Neuronal stem cell (in vitro differentiated cells): ENCODE data around the gene TENT4B.
A peak's percentile ranks its signal among the peaks of the same experiment; 100 is the strongest.

Experiments used
- DNase-seq: peaks from one replicate; pipeline ENCODE4 v3.0.0-alpha.2; 2013; ENCODE audit warnings: low spot score
- H2AFZ ChIP-seq: one replicate; pipeline ENCODE4 v1.6.1; 2013; ENCODE audit warnings: mild to moderate bottlenecking, low read length, inconsistent platforms
- H2AK5ac ChIP-seq: 2 replicates; pipeline ENCODE4 v1.6.1; 2013; ENCODE audit warnings: low read depth, mild to moderate bottlenecking, inconsistent platforms, low read length, moderate library complexity, mixed read lengths
- H2BK120ac ChIP-seq: 2 replicates; pipeline ENCODE4 v1.6.1; 2013; ENCODE audit warnings: low read depth, mild to moderate bottlenecking, inconsistent platforms, low read length, moderate library complexity, mixed read lengths
- H2BK12ac ChIP-seq: one replicate; pipeline ENCODE4 v1.6.1; 2013; ENCODE audit warnings: low read length, inconsistent platforms
- H2BK15ac ChIP-seq: 2 replicates; pipeline ENCODE4 v1.6.1; 2013; ENCODE audit warnings: mild to moderate bottlenecking, low read length, inconsistent platforms, mixed read lengths
- H2BK5ac ChIP-seq: one replicate; pipeline ENCODE4 v1.6.1; 2013; ENCODE audit warnings: inconsistent platforms, mild to moderate bottlenecking, low read length, moderate library complexity
- H3K14ac ChIP-seq: one replicate; pipeline ENCODE4 v1.6.1; 2013; ENCODE audit warnings: low read length, inconsistent platforms
- H3K18ac ChIP-seq: 2 replicates; pipeline ENCODE4 v1.6.1; 2013; ENCODE audit warnings: low read length, inconsistent platforms
- H3K23ac ChIP-seq: 2 replicates; pipeline ENCODE4 v1.6.1; 2013; ENCODE audit warnings: low read depth, mild to moderate bottlenecking, mixed read lengths, low read length, inconsistent platforms; ENCODE audit not compliant: poor library complexity
- H3K27ac ChIP-seq: replicated peaks from 3 replicates; pipeline ENCODE4 v1.5.1; 2013; ENCODE audit warnings: low read length, inconsistent platforms
- H3K27me3 ChIP-seq, 3 experiments: 2 replicates each; pipeline ENCODE4 v1.6.1; 2013; ENCODE audit warnings: low read length in 3 of 3, mild to moderate bottlenecking in 2 of 3, inconsistent platforms in 1 of 3, low read depth in 1 of 3, mixed read lengths in 1 of 3, moderate library complexity in 1 of 3; ENCODE audit not compliant: control insufficient read depth in 3 of 3, insufficient read depth in 3 of 3
- H3K36me3 ChIP-seq, 2 donors: replicated peaks in 1 of 2; 2 replicates each; pipeline ENCODE4 v1.6.1; 2013; ENCODE audit warnings: low read length in 2 of 2; ENCODE audit not compliant: control insufficient read depth in 2 of 2, insufficient read depth in 2 of 2
- H3K4ac ChIP-seq: 2 replicates; pipeline ENCODE4 v1.6.1; 2013; ENCODE audit warnings: inconsistent platforms, mild to moderate bottlenecking, low read length, moderate library complexity
- H3K4me1 ChIP-seq, 2 donors: 1 replicate in 1 of 2; 2 replicates in 1 of 2; pipeline ENCODE4 v1.6.1; 2013; ENCODE audit warnings: low read length in 2 of 2, low read depth in 1 of 2; ENCODE audit not compliant: control insufficient read depth in 2 of 2, insufficient read depth in 1 of 2
- H3K4me2 ChIP-seq: one replicate; pipeline ENCODE4 v1.6.1; 2013; ENCODE audit warnings: mild to moderate bottlenecking, low read length, inconsistent platforms; ENCODE audit not compliant: insufficient read depth, poor library complexity, severe bottlenecking
- H3K4me3 ChIP-seq, 2 donors: 2 replicates each; pipeline ENCODE4 v1.5.1; 2013; ENCODE audit warnings: low read length in 2 of 2, mild to moderate bottlenecking in 2 of 2, inconsistent platforms in 1 of 2, moderate library complexity in 1 of 2
- H3K79me1 ChIP-seq: one replicate; pipeline ENCODE4 v1.6.1; 2013; ENCODE audit warnings: low read depth, mild to moderate bottlenecking, inconsistent platforms, low read length, moderate library complexity
- H3K9ac ChIP-seq: one replicate; pipeline ENCODE4 v1.6.1; 2013; ENCODE audit warnings: mild to moderate bottlenecking, low read depth, low read length, inconsistent platforms; ENCODE audit not compliant: poor library complexity
- H3K9me3 ChIP-seq, 2 donors: replicated peaks in 1 of 2; 2 replicates each; pipeline versions ENCODE3 to v1.6.1; 2013; ENCODE audit warnings: low read length in 2 of 2, mild to moderate bottlenecking in 2 of 2, inconsistent platforms in 1 of 2, low read depth in 1 of 2, mixed read lengths in 1 of 2, moderate library complexity in 1 of 2; ENCODE audit not compliant: control insufficient read depth in 2 of 2, insufficient read depth in 1 of 2
- H4K8ac ChIP-seq: one replicate; pipeline ENCODE4 v1.6.1; 2013; ENCODE audit warnings: low read depth, mild to moderate bottlenecking, inconsistent platforms, low read length, moderate library complexity
- H4K91ac ChIP-seq: one replicate; pipeline ENCODE4 v1.6.1; 2013; ENCODE audit warnings: low read length, low read depth, mild to moderate bottlenecking, inconsistent platforms; ENCODE audit not compliant: poor library complexity
- WGBS, 2 donors: extraction: QIAGEN DNeasy Blood & Tissue Kit; methylation state at CpG; one replicate each; pipeline ENCODE4 v1.1.7; 2013; ENCODE audit warnings: missing lambda C conversion rate in 2 of 2, mixed read lengths in 1 of 2; ENCODE audit not compliant: insufficient read length in 2 of 2, insufficient replicate concordance in 1 of 2; ENCODE audit errors: extremely low coverage in 2 of 2; 5-methylcytosine and 5-hydroxymethylcytosine counted together

The TENT4B gene

GRCh38 chr16:50245417-50246298, 92.6 kb downstream of the TENT4B start:
- H3K18ac ChIP-seq: peak overlapping the region; percentile 84
- H2AK5ac ChIP-seq: peak overlapping the region; percentile 32
- H3K23ac ChIP-seq: no peak overlapping the region
- H2BK5ac ChIP-seq: peak overlapping the region; percentile 56
- peak overlapping the region; percentile 90 for H3K4me2 ChIP-seq
- DNase-seq: no peak
- H3K9me3 ChIP-seq: peaks cover 0 to 3% of the 10 kb centered on the region in 2 donors
- no peak overlapping the region for H4K91ac ChIP-seq
- no peaks in the 10 kb centered on the region for H3K79me1 ChIP-seq
- no peak overlapping the region for H2BK15ac ChIP-seq
- no CpG with 5 or more reads among the region's 74 CpGs for WGBS, 2 donors
- peaks cover 4 to 52% (median 28%) of the 10 kb centered on the region in 3 experiments for H3K27me3 ChIP-seq
- peak overlapping the region; percentile 67 for H3K9ac ChIP-seq
- H4K8ac ChIP-seq: no peak overlapping the region
- H3K4me1 ChIP-seq: peaks cover 6 to 7% of the 10 kb centered on the region in 2 donors
- no peaks in the 10 kb centered on the region for H3K36me3 ChIP-seq
- H3K4ac ChIP-seq: no peak overlapping the region
- H3K4me3 ChIP-seq: peak overlapping the region; percentile 53 to 77
- peak overlapping the region; percentile 75 for H3K14ac ChIP-seq
- no peak overlapping the region for H2BK120ac ChIP-seq
- no peak overlapping the region for H2BK12ac ChIP-seq
- H3K27ac ChIP-seq: no peak overlapping the region
- H2AFZ ChIP-seq: peak overlapping the region; percentile 99

GRCh38 chr16:50246299-50247122, 93.4 kb downstream of the TENT4B start:
- H3K9ac ChIP-seq: peak overlapping the region; percentile 78
- peak overlapping the region; percentile 58 for H3K23ac ChIP-seq
- H4K8ac ChIP-seq: no peak overlapping the region
- peak overlapping the region; percentile 99 for H2AFZ ChIP-seq
- peak overlapping the region; percentile 47 for H3K14ac ChIP-seq
- H3K27me3 ChIP-seq: peaks cover 4 to 44% (median 28%) of the 10 kb centered on the region in 3 experiments
- H3K4me3 ChIP-seq: peak overlapping the region; percentile 53 to 77
- H2BK12ac ChIP-seq: no peak overlapping the region
- peak overlapping the region; percentile 90 for H3K4me2 ChIP-seq
- H2BK5ac ChIP-seq: peak overlapping the region; percentile 56
- H3K36me3 ChIP-seq: no peaks in the 10 kb centered on the region
- H3K27ac ChIP-seq: no peak overlapping the region
- WGBS, 2 donors: no CpG with 5 or more reads among the region's 46 CpGs
- no peak for DNase-seq
- peaks cover 0 to 3% of the 10 kb centered on the region in 2 donors for H3K9me3 ChIP-seq
- peak overlapping the region; percentile 61 for H2BK15ac ChIP-seq
- H3K79me1 ChIP-seq: no peaks in the 10 kb centered on the region
- H2BK120ac ChIP-seq: no peak overlapping the region
- peak overlapping the region; percentile 66 for H3K18ac ChIP-seq
- H2AK5ac ChIP-seq: peak overlapping the region; percentile 20
- H4K91ac ChIP-seq: no peak overlapping the region
- H3K4ac ChIP-seq: no peak overlapping the region
- H3K4me1 ChIP-seq: peaks cover 6 to 7% of the 10 kb centered on the region in 2 donors

GRCh38 chr16:50247123-50247905, 94.2 kb downstream of the TENT4B start:
- H4K8ac ChIP-seq: no peak overlapping the region
- H3K18ac ChIP-seq: no peak overlapping the region
- peak overlapping the region; percentile 89 for H2AK5ac ChIP-seq
- peaks cover 0 to 3% of the 10 kb centered on the region in 2 donors for H3K9me3 ChIP-seq
- no peaks in the 10 kb centered on the region for H3K36me3 ChIP-seq
- peak overlapping the region; percentile 17 for H3K14ac ChIP-seq
- H2AFZ ChIP-seq: no peak overlapping the region
- no CpG with 5 or more reads among the region's 12 CpGs for WGBS, 2 donors
- H3K27ac ChIP-seq: no peak overlapping the region
- no peak overlapping the region for H2BK5ac ChIP-seq
- peaks cover 7 to 9% of the 10 kb centered on the region in 2 donors for H3K4me1 ChIP-seq
- DNase-seq: no peak
- no peak overlapping the region for H3K4ac ChIP-seq
- H3K4me3 ChIP-seq: no peak overlapping the region
- H3K27me3 ChIP-seq: peaks cover 4 to 44% (median 28%) of the 10 kb centered on the region in 3 experiments
- H3K4me2 ChIP-seq: no peak overlapping the region
- no peak overlapping the region for H4K91ac ChIP-seq
- no peak overlapping the region for H3K9ac ChIP-seq
- H3K79me1 ChIP-seq: no peaks in the 10 kb centered on the region
- H2BK12ac ChIP-seq: no peak overlapping the region
- H2BK120ac ChIP-seq: no peak overlapping the region
- H3K23ac ChIP-seq: no peak overlapping the region
- H2BK15ac ChIP-seq: peak overlapping the region; percentile 61
